Amniotic stem cell (primary cell): ENCODE data around the gene SMIM22.

Source experiments
- DNase-seq: peaks from one replicate; lab custom pipeline; 2025; lab: John Stamatoyannopoulos, UW

SMIM22 gene

GRCh38 chr16:4795181-4795827 lies at the start of gene SMIM22:
SMIM22 (plus strand) TSS chr16:4795369; CDS start chr16:4795735, 366 bp downstream.
- no peak for DNase-seq

- no peak for DNase-seq
These were observed 49.0 kb upstream of the SMIM22 start for GRCh38 chr16:4746215-4746614.

GRCh38 chr16:4746991-4747574 lies 48.1 kb upstream of the SMIM22 start:
- DNase-seq, result no peak

- no peak for DNase-seq
These were observed 47.1 kb upstream of the SMIM22 start for GRCh38 chr16:4747906-4748681.

GRCh38 chr16:4748682-4749411 lies 46.3 kb upstream of the SMIM22 start:
- no peak for DNase-seq

- no peak for DNase-seq
These were observed 45.4 kb upstream of the SMIM22 start for GRCh38 chr16:4749700-4750257.

- no peak for DNase-seq
These were observed 44.3 kb upstream of the SMIM22 start for GRCh38 chr16:4750896-4751295.

- DNase-seq, result no peak
These were observed 42.6 kb upstream of the SMIM22 start for GRCh38 chr16:4752351-4753100.

GRCh38 chr16:4753227-4753626 lies 41.9 kb upstream of the SMIM22 start:
- DNase-seq, result no peak

GRCh38 chr16:4754865-4755264 lies 40.3 kb upstream of the SMIM22 start:
- DNase-seq, result no peak

GRCh38 chr16:4755687-4756086 lies 39.5 kb upstream of the SMIM22 start:
- no peak for DNase-seq

- no peak for DNase-seq
These were observed 34.8 kb upstream of the SMIM22 start for GRCh38 chr16:4760221-4760910.

GRCh38 chr16:4762205-4762604 lies 33.0 kb upstream of the SMIM22 start:
- no peak for DNase-seq

GRCh38 chr16:4763791-4764190 lies 31.4 kb upstream of the SMIM22 start:
- DNase-seq, result no peak

- no peak for DNase-seq
These were observed 29.4 kb upstream of the SMIM22 start for GRCh38 chr16:4765511-4766474.

- DNase-seq, result peak; percentile 97
These were observed 28.1 kb upstream of the SMIM22 start, which contains the start of gene ZNF500 for GRCh38 chr16:4766875-4767628. ZNF500 (minus strand) TSS chr16:4767162; CDS start chr16:4765978, 1,184 bp downstream.

GRCh38 chr16:4767872-4768548 lies 27.2 kb upstream of the SMIM22 start:
- DNase-seq, result no peak
